Gastrocnemius medialis (tissue), 4 donors: Measurements from ENCODE around the gene TRAF5. TPM values are rescaled to one million over a fixed set of nuclear protein-coding genes. Genes with fewer than 3 reads are reported as not detected.

Experiments used
- ATAC-seq, 2 donors: fragments of 150-250 bp; one replicate each; pipeline ENCODE4 v1.9.1; 2016
- DNase-seq, 2 donors: peaks; one replicate each; pipeline ENCODE4 v3.0.0-alpha.2; 2019
- H3K27ac ChIP-seq, 4 donors: fragments of 200-600 bp; sonication (generic); 1 replicate in 1 of 4; 2 replicates in 3 of 4; pipeline ENCODE4 v1.5.1; 2016 to 2018; ENCODE audit warnings: mild to moderate bottlenecking in 2 of 4, moderate library complexity in 1 of 4
- H3K27me3 ChIP-seq, 3 donors: fragments of 200-600 bp; sonication (generic) in 2 of 3; 1 replicate in 1 of 3; 2 replicates in 2 of 3; pipeline versions ENCODE4 v1.5.1 to v1.6.0; 2016 to 2019; ENCODE audit warnings: mild to moderate bottlenecking in 1 of 3, moderate library complexity in 1 of 3
- H3K36me3 ChIP-seq, 2 donors: fragments of 200-600 bp; sonication (generic) in 1 of 2; one replicate each; pipeline ENCODE4 v1.5.1; 2017 to 2018
- H3K4me1 ChIP-seq, 2 donors: fragments of 200-600 bp; sonication (generic) in 1 of 2; one replicate each; pipeline ENCODE4 v1.5.1; 2016 to 2017; ENCODE audit warnings: mild to moderate bottlenecking in 2 of 2
- H3K4me3 ChIP-seq, 4 donors: fragments of 200-600 bp; sonication (generic) in 3 of 4; 1 replicate in 1 of 4; 2 replicates in 3 of 4; pipeline ENCODE4 v1.5.1; 2016 to 2019; ENCODE audit warnings: mild to moderate bottlenecking in 2 of 4
- H3K9me3 ChIP-seq, 3 donors: fragments of 200-600 bp; sonication (generic) in 2 of 3; 1 replicate in 1 of 3; 2 replicates in 2 of 3; pipeline ENCODE4 v1.5.1; 2016 to 2019
- CTCF ChIP-seq, 5 experiments: fragments of 450-650 bp in 3 of 5; fragments of 200-600 bp in 2 of 5; sonication (generic) in 2 of 5; IDR thresholded peaks in 4 of 5; conservative IDR thresholded peaks in 1 of 5; 1 replicate in 4 of 5; 2 replicates in 1 of 5; pipeline ENCODE4 v1.5.1; 2016 to 2019; ENCODE audit warnings: antibody characterized with exemption in 5 of 5, mild to moderate bottlenecking in 3 of 5, moderate library complexity in 3 of 5
- POLR2A ChIP-seq, 2 donors: fragments of 450-650 bp; IDR thresholded peaks; one replicate each; pipeline ENCODE4 v1.6.1; 2017; ENCODE audit warnings: antibody characterized with exemption in 2 of 2, mild to moderate bottlenecking in 2 of 2, moderate library complexity in 2 of 2
- in situ Hi-C, 4 donors: fragments of 200-750 bp; cut with MboI; loops; one replicate each; pipeline versions ENCODE4 v1.15.0 to v1.8.0; 2017; ENCODE audit warnings: low sequenced_read_pairs in 4 of 4
- intact Hi-C: fragments of 100-400 bp; cut with DNase I; formaldehyde crosslinking; loops from one replicate; pipeline ENCODE4 v1.15.1; 2023; ENCODE audit warnings: low total_unique reads
- total RNA-seq, 4 donors: library from RNA; depleted of rRNA; stranded (reverse); fragments of >200 nt; gene quantifications; one replicate each; pipeline versions ENCODE4 v1.1.0 to v1.2.3, GENCODE V29; 2016

TRAF5 gene
- total RNA-seq, 4 donors from 2014 or later, result 0.29 to 0.84 (median 0.60) TPM

- H3K27ac ChIP-seq, result no peak overlapping the region
- no peaks in the 10 kb centered on the region for H3K4me1 ChIP-seq
- intact Hi-C loops (no loop called here), in situ Hi-C loops (no loop called here)
- DNase-seq, result no peak
- H3K27me3 ChIP-seq, result no peaks in the 10 kb centered on the region
- H3K4me3 ChIP-seq, result no peak overlapping the region
- no peaks in the 10 kb centered on the region for H3K36me3 ChIP-seq
- no peak for ATAC-seq
- TF ChIP-seq POLR2A (IDR thresholded peaks at IDR 0.05) (no peak), CTCF (IDR thresholded peaks at IDR 0.05 in 4 of 5, conservative IDR thresholded peaks at IDR 0.05 in 1 of 5) (no peak)
- H3K9me3 ChIP-seq, result no peaks in the 10 kb centered on the region
Measured at GRCh38 chr1:211359876-211360275, 33.2 kb downstream of the TRAF5 start.

- Histone ChIP-seq H3K9me3 (no peaks in the 10 kb centered on the region), H3K36me3 (no peaks in the 10 kb centered on the region), H3K27ac (no peak overlapping the region), H3K4me1 (no peaks in the 10 kb centered on the region), H3K27me3 (no peaks in the 10 kb centered on the region), H3K4me3 (no peak overlapping the region)
- ATAC-seq (no peak), DNase-seq (no peak)
- in situ Hi-C loops (no loop called here), intact Hi-C loops (no loop called here)
- no peak for TF ChIP-seq POLR2A (IDR thresholded peaks at IDR 0.05)
- no peak for TF ChIP-seq CTCF (IDR thresholded peaks at IDR 0.05 in 4 of 5, conservative IDR thresholded peaks at IDR 0.05 in 1 of 5)
Measured at GRCh38 chr1:211361202-211361601, 34.6 kb downstream of the TRAF5 start.

- ATAC-seq, result no peak
- H3K4me1 ChIP-seq, result no peaks in the 10 kb centered on the region
- in situ Hi-C loops (no loop called here), intact Hi-C loops (no loop called here)
- no peaks in the 10 kb centered on the region for H3K36me3 ChIP-seq
- DNase-seq, result no peak
- no peak overlapping the region for H3K4me3 ChIP-seq
- no peak overlapping the region for H3K27ac ChIP-seq
- H3K27me3 ChIP-seq, result no peaks in the 10 kb centered on the region
- TF ChIP-seq POLR2A (IDR thresholded peaks at IDR 0.05) (no peak), CTCF (IDR thresholded peaks at IDR 0.05 in 4 of 5, conservative IDR thresholded peaks at IDR 0.05 in 1 of 5) (no peak)
- H3K9me3 ChIP-seq, result no peaks in the 10 kb centered on the region
Measured at GRCh38 chr1:211369640-211370039, 43.0 kb downstream of the TRAF5 start.

- intact Hi-C loops, result no loop called here
- H3K27ac ChIP-seq, result no peak overlapping the region
- H3K9me3 ChIP-seq, result no peaks in the 10 kb centered on the region
- H3K27me3 ChIP-seq, result no peaks in the 10 kb centered on the region
- H3K36me3 ChIP-seq, result no peaks in the 10 kb centered on the region
- TF ChIP-seq POLR2A (IDR thresholded peaks at IDR 0.05), result no peak
- TF ChIP-seq CTCF (IDR thresholded peaks at IDR 0.05 in 4 of 5, conservative IDR thresholded peaks at IDR 0.05 in 1 of 5), result no peak
- no peak for ATAC-seq
- DNase-seq, result no peak
- H3K4me3 ChIP-seq, result no peak overlapping the region
- no peaks in the 10 kb centered on the region for H3K4me1 ChIP-seq
- in situ Hi-C loops, result no loop called here
Measured at GRCh38 chr1:211370669-211371068, 44.0 kb downstream of the TRAF5 start.

- intact Hi-C loops (no loop called here), in situ Hi-C loops (no loop called here)
- no peaks in the 10 kb centered on the region for H3K27me3 ChIP-seq
- no peaks in the 10 kb centered on the region for H3K9me3 ChIP-seq
- DNase-seq (no peak), ATAC-seq (no peak)
- H3K4me1 ChIP-seq, result no peaks in the 10 kb centered on the region
- TF ChIP-seq CTCF (IDR thresholded peaks at IDR 0.05 in 4 of 5, conservative IDR thresholded peaks at IDR 0.05 in 1 of 5) (no peak), POLR2A (IDR thresholded peaks at IDR 0.05) (no peak)
- no peaks in the 10 kb centered on the region for H3K36me3 ChIP-seq
- no peak overlapping the region for H3K4me3 ChIP-seq
- H3K27ac ChIP-seq, result no peak overlapping the region
Measured at GRCh38 chr1:211371406-211372105, 44.9 kb downstream of the TRAF5 start.
